HG02588 (cell line): Measurements from ENCODE around the gene MTREX.

Experiments
- ATAC-seq: cut with Tn5 transposase; IDR thresholded peaks from one replicate; pipeline ENCODE4 v1.9.1; 2021; ENCODE audit warnings: mild to moderate bottlenecking, moderate library complexity; ENCODE audit not compliant: unreplicated experiment

The MTREX gene

GRCh38 chr5:55418994-55419968, 111.5 kb downstream of the MTREX start:
- ATAC-seq = no peak

GRCh38 chr5:55421074-55421529, 113.3 kb downstream of the MTREX start:
- peak; percentile 92 for ATAC-seq

GRCh38 chr5:55426455-55426854, 118.7 kb downstream of the MTREX start:
- ATAC-seq = no peak

GRCh38 chr5:55427157-55427556, 119.4 kb downstream of the MTREX start:
- no peak for ATAC-seq

GRCh38 chr5:55429221-55429612, 121.4 kb downstream of the MTREX start:
- no peak for ATAC-seq

- no peak for ATAC-seq
Observed at GRCh38 chr5:55429613-55430253, 121.9 kb downstream of the MTREX start.

- ATAC-seq = no peak
Observed at GRCh38 chr5:55432549-55432948, 124.8 kb downstream of the MTREX start.

- no peak for ATAC-seq
Observed at GRCh38 chr5:55437452-55437851, 129.7 kb downstream of the MTREX start.

- ATAC-seq = no peak
Observed at GRCh38 chr5:55437859-55438206, 130.0 kb downstream of the MTREX start.

GRCh38 chr5:55438998-55439397, 131.2 kb downstream of the MTREX start:
- no peak for ATAC-seq

GRCh38 chr5:55440188-55440646, 132.4 kb downstream of the MTREX start:
- ATAC-seq = no peak

GRCh38 chr5:55441107-55441771, 133.4 kb downstream of the MTREX start:
- ATAC-seq = no peak

GRCh38 chr5:55441954-55442353, 134.2 kb downstream of the MTREX start:
- no peak for ATAC-seq

GRCh38 chr5:55445791-55446190, 138.0 kb downstream of the MTREX start:
- ATAC-seq = no peak

- no peak for ATAC-seq
Observed at GRCh38 chr5:55446640-55447351, 139.0 kb downstream of the MTREX start.

GRCh38 chr5:55450050-55450765, 142.4 kb downstream of the MTREX start:
- no peak for ATAC-seq

GRCh38 chr5:55451976-55452375, 144.2 kb downstream of the MTREX start:
- ATAC-seq = no peak

GRCh38 chr5:55453211-55453610, 145.4 kb downstream of the MTREX start:
- no peak for ATAC-seq

GRCh38 chr5:55454282-55454681, 146.5 kb downstream of the MTREX start:
- no peak for ATAC-seq

- ATAC-seq = no peak
Observed at GRCh38 chr5:55456216-55456895, 148.6 kb downstream of the MTREX start.
